Measurements from ENCODE around the gene PRKN.

The PRKN gene

DNA sequence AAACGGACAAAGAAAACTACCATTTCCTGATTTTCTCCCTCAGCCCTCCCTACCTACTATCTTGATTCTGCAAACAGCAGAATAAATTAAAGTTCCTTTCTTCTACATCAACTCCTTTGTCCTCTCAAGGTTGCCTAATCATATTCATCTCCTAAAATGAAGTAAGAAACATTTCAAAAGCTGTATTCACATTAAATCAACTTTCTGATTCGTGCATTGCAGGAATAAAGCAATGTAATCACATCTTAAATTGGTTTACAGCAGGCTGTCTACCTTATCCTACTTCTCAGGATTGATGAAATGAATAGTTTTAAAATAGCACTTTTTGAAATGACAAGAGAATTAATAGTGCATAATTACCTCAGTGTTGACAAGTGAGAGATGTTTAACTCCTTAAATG lies 25.1 kb downstream of the PRKN start:
- no peak overlapping the region for H3K4me3 ChIP-seq (ENCODE audit: low read depth in 1 of 5, low read length in 5 of 5)
- no peak overlapping the region for H3K9ac ChIP-seq (ENCODE audit: low read length in 5 of 5)
- no peaks in the 10 kb centered on the region for H3K27me3 ChIP-seq (ENCODE audit: control insufficient read depth in 5 of 5, insufficient read depth in 4 of 5, low read length in 5 of 5)
- H3K27ac ChIP-seq (ENCODE audit: low read depth, low read length): no peak overlapping the region
- H3K9me3 ChIP-seq (ENCODE audit: control insufficient read depth in 5 of 5, low read length in 5 of 5): no peaks in the 10 kb centered on the region
- peaks cover 2 to 11% (median 9%) of the 10 kb centered on the region in 5 donors for H3K4me1 ChIP-seq (ENCODE audit: control insufficient read depth in 5 of 5, insufficient read depth in 5 of 5, low read length in 5 of 5)
- no peaks in the 10 kb centered on the region for H3K36me3 ChIP-seq (ENCODE audit: control insufficient read depth in 5 of 5, insufficient read depth in 5 of 5, low read length in 5 of 5)

DNA sequence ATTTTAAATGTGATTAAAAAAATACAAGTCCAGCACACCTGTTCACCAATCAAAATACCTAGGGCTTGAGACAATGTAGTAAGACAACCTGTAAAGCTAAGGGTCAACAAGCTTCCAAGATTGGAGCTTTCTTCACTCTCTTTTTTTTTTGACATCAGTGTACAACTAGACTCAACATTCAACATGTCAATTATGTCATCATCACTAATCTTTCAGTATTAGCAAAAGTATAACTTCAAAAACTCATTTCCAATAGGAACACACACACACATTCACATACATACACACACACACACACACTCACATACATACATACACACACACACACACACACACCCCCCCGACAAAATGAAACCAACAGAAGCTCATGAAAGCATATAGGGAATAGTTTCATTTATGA lies 26.0 kb downstream of the PRKN start:
- Histone ChIP-seq H3K9me3 (ENCODE audit: control insufficient read depth in 5 of 5, low read length in 5 of 5) (no peaks in the 10 kb centered on the region), H3K4me3 (ENCODE audit: low read depth in 1 of 5, low read length in 5 of 5) (no peak overlapping the region), H3K27ac (ENCODE audit: low read depth, low read length) (no peak overlapping the region), H3K27me3 (ENCODE audit: control insufficient read depth in 5 of 5, insufficient read depth in 4 of 5, low read length in 5 of 5) (no peaks in the 10 kb centered on the region), H3K9ac (ENCODE audit: low read length in 5 of 5) (no peak overlapping the region), H3K4me1 (ENCODE audit: control insufficient read depth in 5 of 5, insufficient read depth in 5 of 5, low read length in 5 of 5) (peaks cover 2 to 11% (median 9%) of the 10 kb centered on the region in 5 donors), H3K36me3 (ENCODE audit: control insufficient read depth in 5 of 5, insufficient read depth in 5 of 5, low read length in 5 of 5) (no peaks in the 10 kb centered on the region)

DNA sequence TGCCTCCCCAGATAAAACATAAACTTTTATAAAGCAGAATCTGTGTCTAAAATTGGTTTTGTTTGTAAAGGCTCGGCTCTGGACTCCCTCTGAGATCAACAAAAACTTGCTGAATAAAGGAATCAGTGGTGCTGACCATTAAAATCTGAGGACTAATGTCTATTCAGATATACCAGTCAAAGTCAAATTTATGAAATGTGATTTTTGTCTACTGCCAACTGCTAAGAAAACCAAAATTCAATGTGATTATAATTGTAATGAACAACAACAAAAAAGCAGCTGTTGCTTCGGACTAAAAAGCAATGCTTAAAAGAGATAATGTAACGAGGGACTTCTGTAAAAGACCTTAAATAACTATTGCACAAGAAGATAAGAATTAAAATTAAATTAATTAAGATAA lies 26.6 kb downstream of the PRKN start:
- no peaks in the 10 kb centered on the region for H3K27me3 ChIP-seq (ENCODE audit: control insufficient read depth in 5 of 5, insufficient read depth in 4 of 5, low read length in 5 of 5)
- no peak overlapping the region for H3K9ac ChIP-seq (ENCODE audit: low read length in 5 of 5)
- no peak overlapping the region for H3K4me3 ChIP-seq (ENCODE audit: low read depth in 1 of 5, low read length in 5 of 5)
- peaks cover 2 to 6% (median 5%) of the 10 kb centered on the region in 5 donors for H3K4me1 ChIP-seq (ENCODE audit: control insufficient read depth in 5 of 5, insufficient read depth in 5 of 5, low read length in 5 of 5)
- no peak overlapping the region for H3K27ac ChIP-seq (ENCODE audit: low read depth, low read length)
- no peaks in the 10 kb centered on the region for H3K36me3 ChIP-seq (ENCODE audit: control insufficient read depth in 5 of 5, insufficient read depth in 5 of 5, low read length in 5 of 5)
- H3K9me3 ChIP-seq (ENCODE audit: control insufficient read depth in 5 of 5, low read length in 5 of 5): no peaks in the 10 kb centered on the region

DNA sequence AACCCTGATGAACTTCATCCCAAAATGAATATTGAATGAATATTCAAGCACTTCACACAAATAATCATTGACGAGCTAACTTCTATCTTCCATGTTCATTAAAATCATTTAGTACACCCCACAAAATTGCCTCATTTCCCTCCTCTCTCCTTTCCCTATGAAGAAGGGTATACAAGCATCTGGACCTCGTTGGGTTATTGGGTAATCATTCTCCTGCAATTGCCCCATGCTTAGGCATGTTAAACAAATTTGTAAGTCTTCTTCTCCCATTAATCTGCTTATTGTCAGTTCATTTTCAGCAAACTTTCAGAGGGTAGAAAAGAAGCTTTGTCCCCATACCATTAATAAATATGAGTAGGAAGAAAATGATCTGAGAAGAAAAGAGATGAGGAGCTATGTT lies 27.6 kb downstream of the PRKN start:
- no peak overlapping the region for H3K9ac ChIP-seq (ENCODE audit: low read length in 5 of 5)

DNA sequence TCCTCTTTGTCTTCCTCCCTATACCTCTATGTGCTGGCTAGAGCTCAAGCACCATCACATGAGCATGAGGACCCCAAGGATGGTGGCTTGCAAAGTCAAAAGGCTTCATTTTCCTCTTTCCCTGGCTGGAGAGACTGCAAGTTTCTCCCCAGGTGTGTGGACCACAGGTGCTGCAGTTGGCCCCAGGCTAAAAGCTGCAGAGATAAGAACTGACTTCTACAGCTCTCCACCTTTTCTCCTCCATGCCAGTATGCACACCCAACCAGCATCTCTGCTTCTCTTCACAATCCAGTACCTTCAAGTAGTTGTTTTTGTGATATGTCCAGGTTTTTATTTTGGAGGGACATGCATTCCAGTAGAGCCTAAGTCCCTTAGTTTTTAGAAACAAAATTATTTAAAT lies 29.1 kb downstream of the PRKN start:
- Histone ChIP-seq H3K4me1 (ENCODE audit: control insufficient read depth in 5 of 5, insufficient read depth in 5 of 5, low read length in 5 of 5) (peaks cover 0 to 3% (median 0%) of the 10 kb centered on the region in 5 donors), H3K36me3 (ENCODE audit: control insufficient read depth in 5 of 5, insufficient read depth in 5 of 5, low read length in 5 of 5) (no peaks in the 10 kb centered on the region), H3K4me3 (ENCODE audit: low read depth in 1 of 5, low read length in 5 of 5) (no peak overlapping the region), H3K27me3 (ENCODE audit: control insufficient read depth in 5 of 5, insufficient read depth in 4 of 5, low read length in 5 of 5) (no peaks in the 10 kb centered on the region), H3K9ac (ENCODE audit: low read length in 5 of 5) (no peak overlapping the region), H3K27ac (ENCODE audit: low read depth, low read length) (no peak overlapping the region), H3K9me3 (ENCODE audit: control insufficient read depth in 5 of 5, low read length in 5 of 5) (no peaks in the 10 kb centered on the region)

More for the DNA sequence above, 27.6 kb downstream of the PRKN start:
- Histone ChIP-seq H3K27me3 (ENCODE audit: control insufficient read depth in 5 of 5, insufficient read depth in 4 of 5, low read length in 5 of 5) (no peaks in the 10 kb centered on the region), H3K4me3 (ENCODE audit: low read depth in 1 of 5, low read length in 5 of 5) (no peak overlapping the region), H3K4me1 (ENCODE audit: control insufficient read depth in 5 of 5, insufficient read depth in 5 of 5, low read length in 5 of 5) (peaks cover 0 to 3% (median 0%) of the 10 kb centered on the region in 5 donors), H3K36me3 (ENCODE audit: control insufficient read depth in 5 of 5, insufficient read depth in 5 of 5, low read length in 5 of 5) (no peaks in the 10 kb centered on the region), H3K27ac (ENCODE audit: low read depth, low read length) (no peak overlapping the region), H3K9me3 (ENCODE audit: control insufficient read depth in 5 of 5, low read length in 5 of 5) (no peaks in the 10 kb centered on the region)

DNA sequence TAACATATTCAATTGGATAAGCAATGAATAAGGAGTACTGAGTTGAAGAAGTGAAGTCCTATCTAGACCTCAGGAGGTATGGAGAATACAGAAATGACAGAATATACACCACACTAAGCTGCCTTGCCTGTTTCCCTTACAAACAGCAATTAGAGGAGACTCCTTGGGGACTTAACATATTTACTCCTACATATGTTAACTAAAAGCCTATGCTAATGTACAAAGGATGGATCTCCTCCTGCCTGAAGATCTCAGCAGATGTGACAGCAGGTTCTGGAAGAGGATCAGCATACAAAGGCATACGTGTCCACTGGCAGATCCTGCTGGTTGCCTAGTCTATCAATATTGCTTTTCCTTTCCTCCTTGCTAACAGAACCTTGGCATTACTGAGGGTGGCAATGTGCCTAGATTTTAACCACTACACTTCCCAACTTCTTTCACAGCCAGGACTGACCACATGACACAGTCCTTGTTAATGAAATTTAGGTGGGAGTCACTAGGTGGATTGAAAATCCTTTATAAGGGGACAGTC lies 29.6 kb downstream of the PRKN start:
- no peak overlapping the region for H3K27ac ChIP-seq (ENCODE audit: low read depth, low read length)
- no peak overlapping the region for H3K4me3 ChIP-seq (ENCODE audit: low read depth in 1 of 5, low read length in 5 of 5)
- peaks cover 0 to 3% (median 0%) of the 10 kb centered on the region in 5 donors for H3K4me1 ChIP-seq (ENCODE audit: control insufficient read depth in 5 of 5, insufficient read depth in 5 of 5, low read length in 5 of 5)
- no peak overlapping the region for H3K9ac ChIP-seq (ENCODE audit: low read length in 5 of 5)
- no peaks in the 10 kb centered on the region for H3K9me3 ChIP-seq (ENCODE audit: control insufficient read depth in 5 of 5, low read length in 5 of 5)
- H3K27me3 ChIP-seq (ENCODE audit: control insufficient read depth in 5 of 5, insufficient read depth in 4 of 5, low read length in 5 of 5): no peaks in the 10 kb centered on the region
- no peaks in the 10 kb centered on the region for H3K36me3 ChIP-seq (ENCODE audit: control insufficient read depth in 5 of 5, insufficient read depth in 5 of 5, low read length in 5 of 5)

DNA sequence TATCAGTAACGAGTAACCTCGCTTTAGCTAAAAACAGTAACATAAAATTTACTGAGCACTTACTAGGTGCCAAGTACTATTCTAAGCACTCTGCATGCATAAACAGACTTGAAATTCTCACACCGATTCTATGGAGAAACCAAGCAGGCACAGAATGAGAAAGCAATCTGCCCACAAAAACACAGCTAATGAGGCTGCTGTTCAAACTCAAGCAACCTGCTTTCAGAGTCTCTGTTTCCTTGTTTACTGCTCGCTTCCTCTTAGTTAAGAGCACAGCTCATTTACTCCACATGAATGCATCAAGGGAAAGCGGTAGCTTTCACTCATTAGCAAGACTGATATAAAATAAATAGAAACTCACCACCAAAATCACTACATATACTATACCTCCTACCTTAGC lies 37.4 kb downstream of the PRKN start:
- Histone ChIP-seq H3K36me3 (ENCODE audit: control insufficient read depth in 5 of 5, insufficient read depth in 5 of 5, low read length in 5 of 5) (no peaks in the 10 kb centered on the region), H3K27ac (ENCODE audit: low read depth, low read length) (no peak overlapping the region), H3K4me3 (ENCODE audit: low read depth in 1 of 5, low read length in 5 of 5) (no peak overlapping the region), H3K4me1 (ENCODE audit: control insufficient read depth in 5 of 5, insufficient read depth in 5 of 5, low read length in 5 of 5) (no peaks in the 10 kb centered on the region), H3K27me3 (ENCODE audit: control insufficient read depth in 5 of 5, insufficient read depth in 4 of 5, low read length in 5 of 5) (no peaks in the 10 kb centered on the region), H3K9me3 (ENCODE audit: control insufficient read depth in 5 of 5, low read length in 5 of 5) (no peaks in the 10 kb centered on the region), H3K9ac (ENCODE audit: low read length in 5 of 5) (no peak overlapping the region)

DNA sequence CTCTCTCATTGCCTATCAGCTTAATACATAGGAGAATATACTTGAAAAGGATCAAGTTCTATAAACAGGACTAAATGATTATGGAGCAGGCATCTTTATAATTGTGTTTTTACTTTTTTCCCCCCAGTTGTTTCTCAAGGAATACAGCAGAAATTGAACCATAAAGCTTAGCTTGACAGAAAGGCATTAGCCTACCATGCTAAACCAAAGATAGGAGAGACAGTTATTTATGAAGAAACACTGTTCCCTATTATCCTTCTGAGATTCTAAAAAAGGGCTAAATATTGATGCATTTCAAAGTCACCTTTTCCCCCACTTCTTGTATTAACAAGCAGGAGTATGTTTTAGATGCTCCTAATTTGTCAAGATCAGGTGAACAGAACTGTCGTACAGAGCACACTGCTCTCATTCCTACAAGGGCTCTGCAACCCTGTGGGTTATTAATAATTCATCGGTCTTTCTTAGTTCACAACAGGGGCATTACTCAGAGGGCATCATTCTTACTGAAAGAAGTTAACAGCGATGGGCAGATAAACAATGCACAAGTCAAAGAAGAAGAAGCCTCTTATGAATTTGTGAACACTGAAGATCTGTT lies 38.7 kb downstream of the PRKN start:
- no peak overlapping the region for H3K9ac ChIP-seq (ENCODE audit: low read length in 5 of 5)
- H3K27ac ChIP-seq (ENCODE audit: low read depth, low read length): no peak overlapping the region
- no peak overlapping the region for H3K4me3 ChIP-seq (ENCODE audit: low read depth in 1 of 5, low read length in 5 of 5)
- peaks cover 0 to 7% (median 0%) of the 10 kb centered on the region in 5 donors for H3K4me1 ChIP-seq (ENCODE audit: control insufficient read depth in 5 of 5, insufficient read depth in 5 of 5, low read length in 5 of 5)
- no peaks in the 10 kb centered on the region for H3K27me3 ChIP-seq (ENCODE audit: control insufficient read depth in 5 of 5, insufficient read depth in 4 of 5, low read length in 5 of 5)
- no peaks in the 10 kb centered on the region for H3K36me3 ChIP-seq (ENCODE audit: control insufficient read depth in 5 of 5, insufficient read depth in 5 of 5, low read length in 5 of 5)
- no peaks in the 10 kb centered on the region for H3K9me3 ChIP-seq (ENCODE audit: control insufficient read depth in 5 of 5, low read length in 5 of 5)

DNA sequence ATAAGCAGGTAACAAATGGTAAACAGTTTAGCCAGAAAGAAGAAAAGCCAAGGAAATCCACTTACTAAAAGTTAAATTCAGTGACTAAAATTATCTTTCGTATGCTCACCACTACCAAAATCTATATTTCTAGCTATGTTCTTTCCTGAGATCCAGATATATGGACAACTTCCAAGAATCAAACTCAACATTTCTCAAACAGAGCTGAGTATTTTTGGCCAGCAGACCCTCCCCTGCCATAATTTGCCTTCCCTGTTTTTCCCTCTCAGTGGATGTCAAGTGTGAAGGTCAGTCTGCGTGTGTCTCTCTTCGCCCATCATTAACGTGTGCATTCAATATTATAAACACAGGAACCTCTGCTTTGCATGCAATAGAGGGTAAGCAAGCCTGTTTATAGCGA lies 42.0 kb downstream of the PRKN start:
- Histone ChIP-seq H3K27ac (ENCODE audit: low read depth, low read length) (no peak overlapping the region), H3K27me3 (ENCODE audit: control insufficient read depth in 5 of 5, insufficient read depth in 4 of 5, low read length in 5 of 5) (no peaks in the 10 kb centered on the region), H3K4me1 (ENCODE audit: control insufficient read depth in 5 of 5, insufficient read depth in 5 of 5, low read length in 5 of 5) (peaks cover 0 to 9% (median 3%) of the 10 kb centered on the region in 5 donors), H3K36me3 (ENCODE audit: control insufficient read depth in 5 of 5, insufficient read depth in 5 of 5, low read length in 5 of 5) (no peaks in the 10 kb centered on the region), H3K9me3 (ENCODE audit: control insufficient read depth in 5 of 5, low read length in 5 of 5) (no peaks in the 10 kb centered on the region), H3K4me3 (ENCODE audit: low read depth in 1 of 5, low read length in 5 of 5) (no peak overlapping the region), H3K9ac (ENCODE audit: low read length in 5 of 5) (no peak overlapping the region)

DNA sequence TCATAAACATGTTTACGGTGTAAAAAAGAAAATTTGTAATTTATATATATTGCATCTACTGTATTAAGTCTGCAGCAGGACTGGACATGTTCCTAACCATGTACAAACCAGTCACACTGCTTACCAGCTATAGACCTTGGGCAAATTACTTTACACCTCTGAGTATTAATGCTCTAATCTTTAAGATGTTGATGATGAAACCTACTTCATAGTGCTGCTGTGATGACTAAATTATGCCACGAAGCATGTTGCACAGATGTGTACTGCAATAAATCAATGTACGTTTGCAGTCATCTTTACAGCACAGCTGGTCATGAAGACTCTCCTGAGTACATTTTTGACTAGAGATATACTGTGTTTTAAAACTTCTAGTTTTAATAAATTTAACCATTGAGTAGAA lies 42.6 kb downstream of the PRKN start:
- Histone ChIP-seq H3K4me3 (ENCODE audit: low read depth in 1 of 5, low read length in 5 of 5) (no peak overlapping the region), H3K9me3 (ENCODE audit: control insufficient read depth in 5 of 5, low read length in 5 of 5) (no peaks in the 10 kb centered on the region), H3K27ac (ENCODE audit: low read depth, low read length) (no peak overlapping the region), H3K27me3 (ENCODE audit: control insufficient read depth in 5 of 5, insufficient read depth in 4 of 5, low read length in 5 of 5) (no peaks in the 10 kb centered on the region), H3K36me3 (ENCODE audit: control insufficient read depth in 5 of 5, insufficient read depth in 5 of 5, low read length in 5 of 5) (no peaks in the 10 kb centered on the region), H3K9ac (ENCODE audit: low read length in 5 of 5) (no peak overlapping the region), H3K4me1 (ENCODE audit: control insufficient read depth in 5 of 5, insufficient read depth in 5 of 5, low read length in 5 of 5) (peaks cover 0 to 9% (median 3%) of the 10 kb centered on the region in 5 donors)
